Vagina (tissue), 2 donors: ENCODE data around the gene LRSAM1. TPM values are rescaled to one million over a fixed set of nuclear protein-coding genes. Genes with fewer than 3 reads are reported as not detected.
A peak's percentile ranks its signal among the peaks of the same experiment; 100 is the strongest.

Experiments
- DNase-seq, 2 donors: peaks; one replicate each; pipeline ENCODE4 v3.0.0-alpha.2; 2017; ENCODE audit errors: extremely low spot score in 2 of 2
- H3K27ac ChIP-seq: fragments of 200-600 bp; sonication (generic); one replicate; pipeline ENCODE4 v1.5.1; 2019
- H3K27me3 ChIP-seq: fragments of 200-600 bp; sonication (generic); one replicate; pipeline ENCODE4 v1.5.1; 2019
- H3K36me3 ChIP-seq, 2 donors: fragments of 200-600 bp; sonication (generic); one replicate each; pipeline ENCODE4 v1.5.1; 2017 to 2019
- H3K4me1 ChIP-seq: fragments of 200-600 bp; sonication (generic); one replicate; pipeline ENCODE4 v1.5.1; 2019
- H3K4me3 ChIP-seq, 2 donors: fragments of 200-600 bp; sonication (generic); 1 replicate in 1 of 2; 2 replicates in 1 of 2; pipeline ENCODE4 v1.5.1; 2016 to 2019
- H3K9me3 ChIP-seq: fragments of 200-600 bp; sonication (generic); one replicate; pipeline ENCODE4 v1.5.1; 2019
- CTCF ChIP-seq, 3 experiments: fragments of 450-650 bp in 2 of 3; fragments of 200-600 bp in 1 of 3; sonication (generic) in 1 of 3; IDR thresholded peaks; one replicate each; pipeline ENCODE4 v1.5.1; 2017 to 2019; ENCODE audit warnings: antibody characterized with exemption in 3 of 3, mild to moderate bottlenecking in 2 of 3, moderate library complexity in 2 of 3
- POLR2A ChIP-seq, 2 donors: fragments of 450-650 bp; IDR thresholded peaks; one replicate each; pipeline ENCODE4 v1.6.1; 2017; ENCODE audit warnings: antibody characterized with exemption in 2 of 2, mild to moderate bottlenecking in 2 of 2, moderate library complexity in 2 of 2
- POLR2AphosphoS5 ChIP-seq, 2 donors: sonication (generic); formaldehyde crosslinking; IDR thresholded peaks; one replicate each; pipeline ENCODE4 v1.9.0; 2017; ENCODE audit warnings: antibody characterized with exemption in 2 of 2, mild to moderate bottlenecking in 2 of 2, low read depth in 1 of 2; ENCODE audit not compliant: insufficient read depth in 1 of 2
- intact Hi-C: fragments of 100-400 bp; cut with DNase I; formaldehyde crosslinking; loops from one replicate; pipeline ENCODE4 v1.15.1; 2023
- total RNA-seq: library from RNA; depleted of rRNA; stranded (reverse); fragments of >200 nt; gene quantifications from one replicate; pipeline ENCODE4 v1.2.3, GENCODE V29; 2016

The LRSAM1 gene
- total RNA-seq, 1 donor from 2014 or later: 30.0 TPM

- H3K36me3 ChIP-seq: peaks cover 0 to 75% of the 10 kb centered on the region in 2 donors
- no peaks in the 10 kb centered on the region for H3K9me3 ChIP-seq
- no peak overlapping the region for H3K4me3 ChIP-seq
- peak in 1 of 2 donors; percentile 48 for TF ChIP-seq POLR2AphosphoS5 (IDR thresholded peaks at IDR 0.05; ENCODE audit: insufficient read depth in 1 of 2, low read depth in 1 of 2)
- TF ChIP-seq CTCF (IDR thresholded peaks at IDR 0.05): no peak
- intact Hi-C loops: loop anchor here (10.0 kb wide), 2 partner anchors 228 to 418 kb away; partner anchors contain the start of gene TOR2A
- H3K27me3 ChIP-seq: no peaks in the 10 kb centered on the region
- DNase-seq: no peak
- H3K27ac ChIP-seq: peak overlapping the region; percentile 37
- no peaks in the 10 kb centered on the region for H3K4me1 ChIP-seq
Observed at GRCh38 chr9:127506814-127507750, 55.8 kb downstream of the LRSAM1 start.

GRCh38 chr9:127507751-127508648, 56.7 kb downstream of the LRSAM1 start:
- H3K4me1 ChIP-seq: no peaks in the 10 kb centered on the region
- intact Hi-C loops: loop anchor here (10.0 kb wide), 2 partner anchors 227 to 417 kb away; partner anchors contain the start of gene TOR2A
- no peak for DNase-seq
- H3K27me3 ChIP-seq: no peaks in the 10 kb centered on the region
- no peak overlapping the region for H3K4me3 ChIP-seq
- H3K36me3 ChIP-seq: peaks cover 0 to 83% of the 10 kb centered on the region in 2 donors
- H3K27ac ChIP-seq: no peak overlapping the region
- TF ChIP-seq POLR2AphosphoS5 (IDR thresholded peaks at IDR 0.05; ENCODE audit: insufficient read depth in 1 of 2, low read depth in 1 of 2) (no peak), CTCF (IDR thresholded peaks at IDR 0.05) (no peak), POLR2A (IDR thresholded peaks at IDR 0.05) (no peak)
- no peaks in the 10 kb centered on the region for H3K9me3 ChIP-seq

GRCh38 chr9:127508901-127509260, 57.6 kb downstream of the LRSAM1 start:
- Histone ChIP-seq H3K9me3 (no peaks in the 10 kb centered on the region), H3K4me3 (no peak overlapping the region)

GRCh38 chr9:127509261-127509954, 58.1 kb downstream of the LRSAM1 start:
- no peak overlapping the region for H3K27ac ChIP-seq

More at GRCh38 chr9:127508901-127509260, 57.6 kb downstream of the LRSAM1 start:
- no peak for DNase-seq
- no peak overlapping the region for H3K27ac ChIP-seq
- no peaks in the 10 kb centered on the region for H3K4me1 ChIP-seq
- intact Hi-C loops: loop anchor here (10.0 kb wide), 2 partner anchors 226 to 416 kb away; partner anchors contain the start of gene TOR2A
- no peaks in the 10 kb centered on the region for H3K27me3 ChIP-seq
- TF ChIP-seq POLR2A (IDR thresholded peaks at IDR 0.05): no peak
- no peak for TF ChIP-seq POLR2AphosphoS5 (IDR thresholded peaks at IDR 0.05; ENCODE audit: insufficient read depth in 1 of 2, low read depth in 1 of 2)
- H3K36me3 ChIP-seq: peaks cover 0 to 84% of the 10 kb centered on the region in 2 donors

More at GRCh38 chr9:127509261-127509954, 58.1 kb downstream of the LRSAM1 start:
- TF ChIP-seq POLR2A (IDR thresholded peaks at IDR 0.05) (no peak), POLR2AphosphoS5 (IDR thresholded peaks at IDR 0.05; ENCODE audit: insufficient read depth in 1 of 2, low read depth in 1 of 2) (no peak), CTCF (IDR thresholded peaks at IDR 0.05) (no peak)
- DNase-seq: no peak
- Histone ChIP-seq H3K4me1 (no peaks in the 10 kb centered on the region), H3K27me3 (no peaks in the 10 kb centered on the region), H3K36me3 (peaks cover 0 to 87% of the 10 kb centered on the region in 2 donors), H3K4me3 (no peak overlapping the region), H3K9me3 (no peaks in the 10 kb centered on the region)
- intact Hi-C loops: loop anchor here (10.0 kb wide), 2 partner anchors 225 to 415 kb away; partner anchors contain the start of gene TOR2A
